Measurements from ENCODE around the gene NAA80. TPM values are rescaled to one million over a fixed set of nuclear protein-coding genes. Genes with fewer than 3 reads are reported as not detected.

Gene NAA80
- total and polyA plus RNA-seq, 2 of the 13 experiments (the other 11 are each of a cell fraction or from before 2014, with no cell fraction given), result 3.4 to 8.7 TPM

DNA sequence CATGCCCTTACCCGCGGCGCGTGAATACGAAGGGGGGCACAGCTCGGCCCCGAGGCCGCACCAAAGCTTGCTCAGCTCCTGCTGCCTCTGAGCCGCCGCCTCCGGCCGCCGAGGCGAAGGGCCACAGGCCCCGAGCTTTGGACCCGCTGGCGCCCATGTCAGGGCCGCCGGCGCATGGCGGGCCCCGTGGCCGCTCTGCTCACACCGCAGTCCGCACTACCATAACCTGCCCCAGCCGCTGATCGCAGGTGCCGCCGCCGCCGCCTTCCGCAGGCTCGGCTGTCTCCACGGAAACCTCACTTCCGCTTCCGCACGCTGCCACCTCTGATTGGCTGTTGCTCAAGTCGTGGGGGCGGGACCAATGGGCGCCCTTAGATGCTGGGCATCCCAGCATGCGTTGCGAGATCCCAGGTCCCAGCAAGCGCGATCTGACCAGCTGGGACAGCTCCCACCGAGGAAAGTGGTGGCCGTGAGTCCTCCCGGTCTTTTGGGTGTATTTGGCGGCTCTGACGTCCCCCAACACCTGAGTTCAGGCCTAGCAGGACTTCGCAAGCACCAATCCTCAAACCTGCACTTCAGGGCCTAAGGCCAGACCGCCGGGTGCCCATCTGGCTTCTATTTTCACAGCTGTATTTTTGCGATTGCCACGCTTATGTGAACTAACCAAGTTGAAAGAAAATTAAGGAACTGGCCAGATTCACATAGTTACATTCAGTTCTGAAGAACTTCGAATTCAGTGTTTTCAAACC is 28.9 kb upstream of the NAA80 start, which contains the start of gene TUSC2 (continued):
- no peak for TF ChIP-seq USF2 (IDR thresholded peaks at IDR 0.05; ENCODE audit: low read depth, low read length)
- no peak for TF ChIP-seq USF2 (CRISPR knock-in tag; IDR thresholded peaks at IDR 0.05; ENCODE audit: borderline replicate concordance)
- 0 out of 2 replicates have a peak, but pooled peaks have one; percentile 71 for TF ChIP-seq ZNF275 (CRISPR knock-in tag; IDR thresholded peaks at IDR 0.05; ENCODE audit: borderline replicate concordance)
- peak; percentile 92 for TF ChIP-seq ELF1 (CRISPR knock-in tag; IDR thresholded peaks at IDR 0.05)
- peak; percentile 97 for TF ChIP-seq NFYB (CRISPR knock-in tag; IDR thresholded peaks at IDR 0.05)
- peak; percentile 40; the same call in 1 of the 2 replicates for TF ChIP-seq ZMAT3 (CRISPR knock-in tag; conservative IDR thresholded peaks at IDR 0.05)
- peak; percentile 16 for TF ChIP-seq ZNF781 (CRISPR knock-in tag; IDR thresholded peaks at IDR 0.05; ENCODE audit: borderline replicate concordance, not compliant biosample characterization)
- TF ChIP-seq ZNF670 (CRISPR knock-in tag; IDR thresholded peaks at IDR 0.05; ENCODE audit: borderline replicate concordance), result no peak
- TF ChIP-seq NFKB2 (CRISPR knock-in tag; IDR thresholded peaks at IDR 0.05; ENCODE audit: borderline replicate concordance), result peak; percentile 83; the same call in 1 of the 2 replicates
- no peak for TF ChIP-seq ZNF317 (CRISPR knock-in tag; IDR thresholded peaks at IDR 0.05)
- no peak for TF ChIP-seq ZNF644 (CRISPR knock-in tag; IDR thresholded peaks at IDR 0.05; ENCODE audit: low read depth)
- no peak for TF ChIP-seq SOX13 (IDR thresholded peaks at IDR 0.05)
- TF ChIP-seq SOX13 (CRISPR knock-in tag; conservative IDR thresholded peaks at IDR 0.05 in 1 of 2, IDR thresholded peaks at IDR 0.05 in 1 of 2), result 0 out of 4 replicates have a peak, but pooled peaks of 1 of the 2 experiments have one; percentile 18
- peak; percentile 85 for TF ChIP-seq RFXAP (CRISPR knock-in tag; IDR thresholded peaks at IDR 0.05; ENCODE audit: borderline replicate concordance)
- no peak for TF ChIP-seq ZNF18 (CRISPR knock-in tag; IDR thresholded peaks at IDR 0.05; ENCODE audit: insufficient replicate concordance)
- TF ChIP-seq, protein P1, sequence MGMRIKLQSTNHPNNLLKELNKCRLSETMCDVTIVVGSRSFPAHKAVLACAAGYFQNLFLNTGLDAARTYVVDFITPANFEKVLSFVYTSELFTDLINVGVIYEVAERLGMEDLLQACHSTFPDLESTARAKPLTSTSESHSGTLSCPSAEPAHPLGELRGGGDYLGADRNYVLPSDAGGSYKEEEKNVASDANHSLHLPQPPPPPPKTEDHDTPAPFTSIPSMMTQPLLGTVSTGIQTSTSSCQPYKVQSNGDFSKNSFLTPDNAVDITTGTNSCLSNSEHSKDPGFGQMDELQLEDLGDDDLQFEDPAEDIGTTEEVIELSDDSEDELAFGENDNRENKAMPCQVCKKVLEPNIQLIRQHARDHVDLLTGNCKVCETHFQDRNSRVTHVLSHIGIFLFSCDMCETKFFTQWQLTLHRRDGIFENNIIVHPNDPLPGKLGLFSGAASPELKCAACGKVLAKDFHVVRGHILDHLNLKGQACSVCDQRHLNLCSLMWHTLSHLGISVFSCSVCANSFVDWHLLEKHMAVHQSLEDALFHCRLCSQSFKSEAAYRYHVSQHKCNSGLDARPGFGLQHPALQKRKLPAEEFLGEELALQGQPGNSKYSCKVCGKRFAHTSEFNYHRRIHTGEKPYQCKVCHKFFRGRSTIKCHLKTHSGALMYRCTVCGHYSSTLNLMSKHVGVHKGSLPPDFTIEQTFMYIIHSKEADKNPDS (CRISPR knock-in tag; IDR thresholded peaks at IDR 0.05), result no peak
- no peak for TF ChIP-seq ZMYM3 (CRISPR knock-in tag; IDR thresholded peaks at IDR 0.05)
- TF ChIP-seq RFX5 (IDR thresholded peaks at IDR 0.05; ENCODE audit: low read depth, low read length), result peak; percentile 38; the same call in 1 of the 2 replicates
- TF ChIP-seq, protein P2, sequence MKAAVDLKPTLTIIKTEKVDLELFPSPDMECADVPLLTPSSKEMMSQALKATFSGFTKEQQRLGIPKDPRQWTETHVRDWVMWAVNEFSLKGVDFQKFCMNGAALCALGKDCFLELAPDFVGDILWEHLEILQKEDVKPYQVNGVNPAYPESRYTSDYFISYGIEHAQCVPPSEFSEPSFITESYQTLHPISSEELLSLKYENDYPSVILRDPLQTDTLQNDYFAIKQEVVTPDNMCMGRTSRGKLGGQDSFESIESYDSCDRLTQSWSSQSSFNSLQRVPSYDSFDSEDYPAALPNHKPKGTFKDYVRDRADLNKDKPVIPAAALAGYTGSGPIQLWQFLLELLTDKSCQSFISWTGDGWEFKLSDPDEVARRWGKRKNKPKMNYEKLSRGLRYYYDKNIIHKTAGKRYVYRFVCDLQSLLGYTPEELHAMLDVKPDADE (CRISPR knock-in tag; IDR thresholded peaks at IDR 0.05), result no peak
- no peak for TF ChIP-seq ZZZ3 (CRISPR knock-in tag; IDR thresholded peaks at IDR 0.05; ENCODE audit: borderline replicate concordance)
- no peak for TF ChIP-seq HNRNPH1 (optimal IDR thresholded peaks at IDR 0.05; ENCODE audit: low read depth, low read length)
